H1 (cell line): ENCODE data around the gene ATOH8. TPM values are rescaled to one million over a fixed set of nuclear protein-coding genes. Genes with fewer than 3 reads are reported as not detected.

ENCODE experiments used
- CTCF ChIA-PET: fragments of 300-600 bp; sonication (Branson Sonifier 250); formaldehyde crosslinking; loops from one replicate; lab custom pipeline; 2021; ENCODE audit not compliant: partially characterized antibody; lab: Charles Lee
- POLR2A ChIA-PET: fragments of 300-600 bp; sonication (Branson Sonifier 250); formaldehyde crosslinking; loops from one replicate; lab custom pipeline; 2021; ENCODE audit warnings: inconsistent platforms; ENCODE audit not compliant: partially characterized antibody; lab: Charles Lee
- DNase-seq, 2 experiments: peaks; one replicate each; pipeline versions ENCODE4 v3.0.0 to v3.0.0-alpha.2; 2010 to 2022; ENCODE audit warnings: low spot score in 2 of 2, low read depth in 1 of 2, mixed read lengths in 1 of 2
- FAIRE-seq: peaks from 2 replicates; lab custom pipeline; 2011; peaks lifted over from hg19 to GRCh38; lab: Jason Lieb, UNC
- H2AFZ ChIP-seq: 2 replicates; pipeline ENCODE4 v1.8.1; 2012; ENCODE audit warnings: low read length, inconsistent platforms
- H2AK5ac ChIP-seq: 2 replicates; pipeline ENCODE4 v1.6.1; 2013; ENCODE audit warnings: low read depth, low read length
- H2BK120ac ChIP-seq: replicated peaks from 2 replicates; pipeline ENCODE3; 2013; ENCODE audit warnings: low read depth, low read length, inconsistent platforms
- H2BK12ac ChIP-seq: 2 replicates; pipeline ENCODE4 v1.6.1; 2013; ENCODE audit warnings: low read depth, low read length
- H2BK15ac ChIP-seq: 2 replicates; pipeline ENCODE4 v1.6.1; 2013; ENCODE audit warnings: low read length
- H2BK20ac ChIP-seq: 2 replicates; pipeline ENCODE4 v1.6.1; 2013; ENCODE audit warnings: low read length
- H2BK5ac ChIP-seq: 2 replicates; pipeline ENCODE4 v1.6.1; 2013; ENCODE audit warnings: low read depth, low read length
- H3K14ac ChIP-seq: 2 replicates; pipeline ENCODE4 v1.6.1; 2013; ENCODE audit warnings: inconsistent platforms; ENCODE audit not compliant: insufficient read length
- H3K18ac ChIP-seq: 2 replicates; pipeline ENCODE4 v1.6.1; 2013; ENCODE audit warnings: low read length; ENCODE audit errors: extremely low read depth
- H3K23ac ChIP-seq: 2 replicates; pipeline ENCODE4 v1.6.1; 2013; ENCODE audit warnings: inconsistent platforms; ENCODE audit not compliant: insufficient read length
- H3K23me2 ChIP-seq: 2 replicates; pipeline ENCODE4 v1.6.1; 2013; ENCODE audit warnings: low read depth, low read length
- H3K27ac ChIP-seq: 2 replicates; pipeline ENCODE4 v1.6.1; 2011; ENCODE audit warnings: low read depth, low read length, inconsistent platforms
- H3K27me3 ChIP-seq, 4 experiments: replicated peaks in 1 of 4; 1 replicate in 1 of 4; 2 replicates in 3 of 4; pipeline versions ENCODE4 v1.6.1 to v1.8.1; 2011 to 2013; ENCODE audit warnings: low read length in 3 of 4, mild to moderate bottlenecking in 3 of 4, inconsistent platforms in 2 of 4, mixed read lengths in 2 of 4, moderate library complexity in 1 of 4; ENCODE audit not compliant: control insufficient read depth in 3 of 4, insufficient read depth in 3 of 4; ENCODE audit errors: extremely low read depth in 1 of 4
- H3K36me3 ChIP-seq, 4 experiments: 2 replicates each; pipeline versions ENCODE4 v1.6.1 to v1.8.1; 2011 to 2013; ENCODE audit warnings: mild to moderate bottlenecking in 4 of 4, low read length in 3 of 4, moderate library complexity in 2 of 4, control low read depth in 1 of 4, inconsistent platforms in 1 of 4; ENCODE audit not compliant: insufficient read depth in 4 of 4, control insufficient read depth in 2 of 4
- H3K4ac ChIP-seq: replicated peaks from 2 replicates; pipeline ENCODE3; 2013; ENCODE audit warnings: low read length, low read depth, mixed read lengths, inconsistent platforms; ENCODE audit not compliant: insufficient read length
- H3K4me1 ChIP-seq, 4 experiments: replicated peaks in 1 of 4; 1 replicate in 1 of 4; 2 replicates in 3 of 4; pipeline versions ENCODE4 v1.6.1 to v1.8.1; 2011 to 2013; ENCODE audit warnings: low read length in 3 of 4, inconsistent platforms in 2 of 4, mixed read lengths in 1 of 4; ENCODE audit not compliant: insufficient read depth in 4 of 4, control insufficient read depth in 3 of 4
- H3K4me2 ChIP-seq, 2 experiments: 2 replicates each; pipeline versions ENCODE4 v1.6.1 to v1.8.1; 2011 to 2013; ENCODE audit warnings: low read depth in 2 of 2, low read length in 2 of 2, control low read depth in 1 of 2, inconsistent platforms in 1 of 2, mild to moderate bottlenecking in 1 of 2; ENCODE audit not compliant: insufficient read depth in 1 of 2
- H3K4me3 ChIP-seq, 4 experiments: fragments of 200-600, 300-600 bp in 1 of 4; sonication (generic), shearing (Covaris generic), sonication (Bioruptor Twin) in 1 of 4; 2 replicates each; pipeline versions ENCODE4 v1.5.1 to v1.8.1; 2011 to 2016; ENCODE audit warnings: low read length in 4 of 4, low read depth in 3 of 4, control low read depth in 2 of 4, inconsistent platforms in 2 of 4, mild to moderate bottlenecking in 2 of 4, mixed read lengths in 1 of 4, moderate library complexity in 1 of 4; ENCODE audit not compliant: insufficient read depth in 2 of 4; ENCODE audit errors: extremely low read depth in 1 of 4
- H3K56ac ChIP-seq: replicated peaks from 2 replicates; pipeline ENCODE3; 2013; ENCODE audit warnings: low read depth, mild to moderate bottlenecking, mixed read lengths, low read length, inconsistent platforms; ENCODE audit not compliant: insufficient read length
- H3K79me1 ChIP-seq: 2 replicates; pipeline ENCODE4 v1.6.1; 2013; ENCODE audit warnings: low read depth, low read length, control low read depth
- H3K79me2 ChIP-seq, 2 experiments: 2 replicates each; pipeline versions ENCODE4 v1.6.1 to v1.8.1; 2012 to 2013; ENCODE audit warnings: low read length in 2 of 2, mild to moderate bottlenecking in 2 of 2, inconsistent platforms in 1 of 2; ENCODE audit not compliant: insufficient read depth in 2 of 2, control insufficient read depth in 1 of 2
- H3K9ac ChIP-seq, 4 experiments: replicated peaks in 1 of 4; 1 replicate in 1 of 4; 2 replicates in 3 of 4; pipeline versions ENCODE4 v1.6.1 to v1.8.1; 2011 to 2013; ENCODE audit warnings: low read depth in 3 of 4, low read length in 3 of 4, control low read depth in 2 of 4, mild to moderate bottlenecking in 2 of 4, moderate library complexity in 2 of 4, inconsistent platforms in 1 of 4; ENCODE audit errors: extremely low read depth in 1 of 4
- H3K9me3 ChIP-seq, 2 experiments: 2 replicates each; pipeline versions ENCODE4 v1.6.1 to v1.8.1; 2012 to 2013; ENCODE audit warnings: mild to moderate bottlenecking in 2 of 2, moderate library complexity in 2 of 2, control low read depth in 1 of 2, inconsistent platforms in 1 of 2, low read depth in 1 of 2, low read length in 1 of 2, mixed read lengths in 1 of 2; ENCODE audit not compliant: insufficient read depth in 2 of 2
- H4K20me1 ChIP-seq, 2 experiments: replicated peaks in 1 of 2; 2 replicates each; pipeline versions ENCODE3 to v1.8.1; 2011 to 2013; ENCODE audit warnings: inconsistent platforms in 2 of 2, low read length in 2 of 2, mild to moderate bottlenecking in 1 of 2; ENCODE audit not compliant: insufficient read depth in 2 of 2, control insufficient read depth in 1 of 2
- H4K5ac ChIP-seq: 2 replicates; pipeline ENCODE4 v1.6.1; 2013; ENCODE audit warnings: low read length, low read depth, mixed read lengths, inconsistent platforms; ENCODE audit not compliant: insufficient read length
- H4K8ac ChIP-seq: 2 replicates; pipeline ENCODE4 v1.8.0; 2013; ENCODE audit warnings: mild to moderate bottlenecking, moderate library complexity, low read length, inconsistent platforms; ENCODE audit not compliant: insufficient read depth; ENCODE audit errors: extremely low read depth
- H4K91ac ChIP-seq: replicated peaks from 2 replicates; pipeline ENCODE3; 2013; ENCODE audit warnings: low read length, mixed read lengths, inconsistent platforms; ENCODE audit not compliant: insufficient read length
- CHD1 ChIP-seq: IDR thresholded peaks from 2 replicates; pipeline ENCODE4 v1.6.1; 2012; ENCODE audit warnings: low read depth, low read length, improper control_type of control experiment
- CTBP2 ChIP-seq: IDR thresholded peaks from 2 replicates; pipeline ENCODE4 v1.7.0; 2011; ENCODE audit warnings: borderline replicate concordance, mild to moderate bottlenecking, moderate library complexity, mixed read lengths, low read length; ENCODE audit not compliant: insufficient read depth, insufficient read length
- RBBP5 ChIP-seq: IDR thresholded peaks from 2 replicates; pipeline ENCODE4 v1.7.1; 2012; ENCODE audit warnings: low read depth, mild to moderate bottlenecking, inconsistent platforms, low read length, moderate library complexity, borderline replicate concordance
- TAF7 ChIP-seq: optimal IDR thresholded peaks from 2 replicates; pipeline ENCODE3; 2011; ENCODE audit warnings: low read depth, mild to moderate bottlenecking, inconsistent platforms, low read length, moderate library complexity, borderline replicate concordance
- TEAD4 ChIP-seq: IDR thresholded peaks from 2 replicates; pipeline ENCODE4 v1.6.1; 2012; ENCODE audit warnings: low read depth, low read length, inconsistent platforms, mixed read lengths
- WGBS, 2 experiments: shearing (Covaris generic) in 1 of 2; methylation state at CpG; one replicate each; pipeline versions ENCODE4 v1.1.6 to v1.1.7; 2013 to 2015; ENCODE audit warnings: low lambda C conversion rate in 2 of 2, mixed read lengths in 2 of 2, inconsistent platforms in 1 of 2, low coverage in 1 of 2, missing lambda C conversion rate in 1 of 2; ENCODE audit not compliant: insufficient replicate concordance in 2 of 2, insufficient coverage in 1 of 2, insufficient read length in 1 of 2; ENCODE audit errors: extremely low coverage in 1 of 2, missing lambda C conversion rate in 1 of 2; 5-methylcytosine and 5-hydroxymethylcytosine counted together
- polyA plus RNA-seq, 7 experiments: library from polyadenylated mRNA; depleted of rRNA in 3 of 7; stranded (reverse) in 5 of 7; unstranded in 2 of 7; fragments of >200 nt in 5 of 7; fragments of 200-250 nt in 2 of 7; gene quantifications; 1 replicate in 5 of 7; 2 replicates in 1 of 7; 4 replicates in 1 of 7; pipeline versions ENCODE4 v1.2.1 to v1.2.3, GENCODE V29; 2011 to 2013; ENCODE audit warnings: missing spikeins in 2 of 7, mixed read lengths in 2 of 7
- total RNA-seq: library from RNA; stranded (reverse); fragmentation: NEBNext Ultra II Directional; extraction: Animal tissue kit (Norgen Biotek cat#: 25700); gene quantifications from 2 replicates; pipeline ENCODE4 v1.2.1, GENCODE V29; 2021

Gene ATOH8
- total and polyA plus RNA-seq, 2 of the 8 experiments (the other 6 are each of a cell fraction or from before 2014, with no cell fraction given): 0.50 to 0.53 TPM

DNA sequence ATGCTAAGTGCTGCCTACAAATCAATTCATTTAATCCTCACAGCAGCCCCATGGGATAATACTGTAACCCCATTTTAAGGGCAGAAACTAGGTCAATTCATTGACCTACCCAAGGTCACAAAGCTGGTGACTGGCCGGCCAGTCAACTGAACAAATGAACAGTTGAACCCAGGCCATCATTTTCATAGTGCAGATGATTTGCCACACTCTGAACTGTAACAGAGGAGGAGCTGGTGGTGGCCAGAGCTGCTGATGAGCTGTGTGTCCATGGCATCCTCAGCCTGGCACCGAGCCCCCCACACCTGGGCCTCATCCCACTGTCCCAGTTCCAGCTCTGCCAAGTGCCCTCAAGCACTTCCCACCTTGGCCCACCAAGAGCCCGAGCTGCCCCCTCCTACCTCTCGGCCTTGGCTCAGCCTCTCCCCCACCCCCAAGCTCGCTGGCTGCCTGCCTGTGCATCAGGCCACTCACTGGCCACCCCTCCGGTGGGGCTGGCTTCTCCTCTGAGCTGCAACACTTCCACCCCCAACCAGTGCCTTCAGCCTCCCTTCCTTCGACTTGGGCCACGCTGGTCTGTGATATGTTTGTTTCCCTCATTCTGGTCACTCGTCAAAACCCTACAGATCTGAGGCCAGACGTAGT is 58.4 kb downstream of the ATOH8 start:
- no peak overlapping the region for H2BK120ac ChIP-seq
- no peak overlapping the region for H3K14ac ChIP-seq
- H3K9me3 ChIP-seq: no peaks in the 10 kb centered on the region
- 86% methylated on average over 10 of the region's 10 CpGs; no CpG with 5 or more reads in 1 of the 2 experiments for WGBS, 2 experiments
- H3K4me3 ChIP-seq: no peak overlapping the region
- no peak overlapping the region for H4K5ac ChIP-seq
- H3K27me3 ChIP-seq: no peaks in the 10 kb centered on the region
- no peak overlapping the region for H3K4ac ChIP-seq
- H3K23ac ChIP-seq: no peak overlapping the region
- DNase-seq (no peak), FAIRE-seq (no peak)
- no peak overlapping the region for H3K9ac ChIP-seq
- H4K20me1 ChIP-seq: no peaks in the 10 kb centered on the region
- peak overlapping the region; percentile 32; the same call in 1 of the 2 replicates for H2BK15ac ChIP-seq
- no peak overlapping the region for H3K18ac ChIP-seq
- H3K4me1 ChIP-seq: no peaks in the 10 kb centered on the region; a peak in 1 of 7 replicates
- H3K79me1 ChIP-seq: no peaks in the 10 kb centered on the region
- H4K8ac ChIP-seq: no peak overlapping the region
- H3K79me2 ChIP-seq: no peaks in the 10 kb centered on the region
- H2BK5ac ChIP-seq: no peak overlapping the region
- no peak overlapping the region for H3K27ac ChIP-seq
- H2AK5ac ChIP-seq: no peak overlapping the region
- H2AFZ ChIP-seq: no peak overlapping the region
- POLR2A ChIA-PET: interaction anchor here (1.2 kb wide), 1 partner anchor 151 kb away, joined by 3 read pairs; no protein-coding TSS in a partner anchor
- no peak overlapping the region for H2BK20ac ChIP-seq
- H3K23me2 ChIP-seq: no peaks in the 10 kb centered on the region
- H3K56ac ChIP-seq: no peak overlapping the region
- H3K36me3 ChIP-seq: no peaks in the 10 kb centered on the region
- no peak overlapping the region for H3K4me2 ChIP-seq
- no peak overlapping the region for H2BK12ac ChIP-seq
- no peak overlapping the region for H4K91ac ChIP-seq
- CTCF ChIA-PET: interaction anchor here (0.7 to 11.2 kb wide), 21 partner anchors 8 to 267 kb away, joined by 3 to 128 read pairs (median 7); partner anchors contain the start of gene ATOH8
- TF ChIP-seq TEAD4: no peak
- TF ChIP-seq RBBP5: no peak
- TF ChIP-seq TAF7: no peak
- no peak for TF ChIP-seq CTBP2
- TF ChIP-seq CHD1: no peak
